ENCODE results near the gene TBC1D4.

DNA sequence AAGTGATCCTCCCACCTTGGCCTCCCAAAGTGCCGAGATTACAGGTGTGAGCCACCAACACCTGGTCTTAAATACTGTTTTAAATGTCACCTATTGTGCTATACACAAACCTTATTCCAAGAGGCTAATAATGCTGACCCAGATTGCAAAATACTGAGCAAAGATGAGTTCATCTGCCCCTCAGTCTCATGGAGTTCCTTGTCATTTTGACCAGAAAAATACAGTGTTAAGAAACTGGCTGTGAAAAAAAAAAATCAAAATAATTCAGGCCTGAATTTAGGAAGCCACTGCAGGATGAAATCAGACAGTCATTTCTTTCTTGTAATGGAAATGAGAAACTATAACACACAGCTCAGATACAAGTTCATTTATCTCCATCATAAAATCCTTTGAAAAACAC lies 59.9 kb downstream of the TBC1D4 start:
- TF ChIP-seq, protein P1, sequence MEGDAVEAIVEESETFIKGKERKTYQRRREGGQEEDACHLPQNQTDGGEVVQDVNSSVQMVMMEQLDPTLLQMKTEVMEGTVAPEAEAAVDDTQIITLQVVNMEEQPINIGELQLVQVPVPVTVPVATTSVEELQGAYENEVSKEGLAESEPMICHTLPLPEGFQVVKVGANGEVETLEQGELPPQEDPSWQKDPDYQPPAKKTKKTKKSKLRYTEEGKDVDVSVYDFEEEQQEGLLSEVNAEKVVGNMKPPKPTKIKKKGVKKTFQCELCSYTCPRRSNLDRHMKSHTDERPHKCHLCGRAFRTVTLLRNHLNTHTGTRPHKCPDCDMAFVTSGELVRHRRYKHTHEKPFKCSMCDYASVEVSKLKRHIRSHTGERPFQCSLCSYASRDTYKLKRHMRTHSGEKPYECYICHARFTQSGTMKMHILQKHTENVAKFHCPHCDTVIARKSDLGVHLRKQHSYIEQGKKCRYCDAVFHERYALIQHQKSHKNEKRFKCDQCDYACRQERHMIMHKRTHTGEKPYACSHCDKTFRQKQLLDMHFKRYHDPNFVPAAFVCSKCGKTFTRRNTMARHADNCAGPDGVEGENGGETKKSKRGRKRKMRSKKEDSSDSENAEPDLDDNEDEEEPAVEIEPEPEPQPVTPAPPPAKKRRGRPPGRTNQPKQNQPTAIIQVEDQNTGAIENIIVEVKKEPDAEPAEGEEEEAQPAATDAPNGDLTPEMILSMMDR (conservative IDR thresholded peaks at IDR 0.05; ENCODE audit: low read length) = no peak
- TF ChIP-seq EZH2phosphoT487 (IDR thresholded peaks at IDR 0.05; ENCODE audit: borderline replicate concordance) = no peak
